Prostate gland (tissue), 2 donors: ENCODE measurements around the gene CEP57L1.

Experiments
- POLR2A ChIP-seq: fragments of 450-650 bp; IDR thresholded peaks from one replicate; pipeline ENCODE4 v1.6.1; 2016; ENCODE audit warnings: antibody characterized with exemption, mild to moderate bottlenecking
- POLR2AphosphoS5 ChIP-seq: sonication (generic); formaldehyde crosslinking; IDR thresholded peaks from one replicate; pipeline ENCODE4 v1.6.1; 2017; ENCODE audit warnings: antibody characterized with exemption
- TF ChIP-seq, protein P1 (sequence below), 4 experiments: fragments of 200-600 bp in 2 of 4; fragments of 450-650 bp in 2 of 4; sonication (generic) in 2 of 4; IDR thresholded peaks; 1 replicate in 3 of 4; 2 replicates in 1 of 4; pipeline ENCODE4 v1.5.1; 2016 to 2019; ENCODE audit warnings: antibody characterized with exemption in 4 of 4, mild to moderate bottlenecking in 2 of 4, moderate library complexity in 2 of 4

DNA sequence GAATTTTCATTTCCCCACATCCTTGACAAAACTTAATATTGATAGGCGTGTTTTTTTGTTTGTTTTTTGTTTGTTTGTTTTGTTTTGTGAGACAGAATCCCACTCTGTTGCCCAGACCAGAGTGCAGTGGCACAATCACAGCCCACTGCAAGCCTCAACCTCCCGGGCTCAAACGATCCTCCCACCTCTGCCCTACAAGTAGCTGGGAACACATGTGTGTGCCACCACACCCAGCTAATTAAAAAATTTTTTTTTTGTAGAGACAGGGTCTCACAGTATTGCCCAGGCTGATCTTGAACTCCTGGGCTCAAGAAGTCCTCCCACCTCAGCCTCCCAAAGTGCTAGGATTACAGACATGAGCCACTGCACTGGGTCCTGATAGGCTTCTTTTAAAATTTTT is 9.2 kb downstream of the CEP57L1 start:
- TF ChIP-seq, protein P1, sequence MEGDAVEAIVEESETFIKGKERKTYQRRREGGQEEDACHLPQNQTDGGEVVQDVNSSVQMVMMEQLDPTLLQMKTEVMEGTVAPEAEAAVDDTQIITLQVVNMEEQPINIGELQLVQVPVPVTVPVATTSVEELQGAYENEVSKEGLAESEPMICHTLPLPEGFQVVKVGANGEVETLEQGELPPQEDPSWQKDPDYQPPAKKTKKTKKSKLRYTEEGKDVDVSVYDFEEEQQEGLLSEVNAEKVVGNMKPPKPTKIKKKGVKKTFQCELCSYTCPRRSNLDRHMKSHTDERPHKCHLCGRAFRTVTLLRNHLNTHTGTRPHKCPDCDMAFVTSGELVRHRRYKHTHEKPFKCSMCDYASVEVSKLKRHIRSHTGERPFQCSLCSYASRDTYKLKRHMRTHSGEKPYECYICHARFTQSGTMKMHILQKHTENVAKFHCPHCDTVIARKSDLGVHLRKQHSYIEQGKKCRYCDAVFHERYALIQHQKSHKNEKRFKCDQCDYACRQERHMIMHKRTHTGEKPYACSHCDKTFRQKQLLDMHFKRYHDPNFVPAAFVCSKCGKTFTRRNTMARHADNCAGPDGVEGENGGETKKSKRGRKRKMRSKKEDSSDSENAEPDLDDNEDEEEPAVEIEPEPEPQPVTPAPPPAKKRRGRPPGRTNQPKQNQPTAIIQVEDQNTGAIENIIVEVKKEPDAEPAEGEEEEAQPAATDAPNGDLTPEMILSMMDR (IDR thresholded peaks at IDR 0.05) = no peak
- TF ChIP-seq POLR2AphosphoS5 (no peak), POLR2A (no peak)
